ENCODE data around the gene CNN2. TPM values are rescaled to one million over a fixed set of nuclear protein-coding genes. Genes with fewer than 3 reads are reported as not detected.

CNN2 gene
- total and polyA plus RNA-seq, 2 of the 8 experiments (the other 6 are each of a cell fraction or from before 2014, with no cell fraction given): 189 to 551 TPM

GRCh38 chr19:1046117-1046626 lies 19.8 kb downstream of the CNN2 start:
- POLR2A ChIA-PET (ENCODE audit: partially characterized antibody): interaction anchor here (1.1 to 16.4 kb wide), 4 partner anchors 9 to 223 kb away, joined by 3 to 509 read pairs (median 6); partner anchors contain the start of genes CIRBP, CNN2 and RNU6-2
- FAIRE-seq (no peak), DNase-seq (ENCODE audit: low read depth in 1 of 2, low spot score in 2 of 2) (no peak)
- no peak overlapping the region for H3K56ac ChIP-seq (replicated peaks; ENCODE audit: insufficient read length, low read depth, low read length)
- peaks cover 0 to 2% (median 2%) of the 10 kb centered on the region in 4 experiments; a peak in 3 of 7 replicates for H3K4me1 ChIP-seq (replicated peaks in 1 of 4; ENCODE audit: control insufficient read depth in 3 of 4, insufficient read depth in 4 of 4, low read length in 3 of 4)
- no peak overlapping the region for H3K4me2 ChIP-seq (ENCODE audit: insufficient read depth in 1 of 2, low read depth in 2 of 2, low read length in 2 of 2)
- peaks cover 0 to 5% of the 10 kb centered on the region in 2 experiments; a peak in 1 of 4 replicates for H3K9me3 ChIP-seq (ENCODE audit: insufficient read depth in 2 of 2, low read depth in 1 of 2, low read length in 1 of 2)
- H2BK15ac ChIP-seq (ENCODE audit: low read length): no peak overlapping the region
- H3K23me2 ChIP-seq (ENCODE audit: low read depth, low read length): no peaks in the 10 kb centered on the region
- H3K9ac ChIP-seq (replicated peaks in 1 of 4; ENCODE audit: extremely low read depth in 1 of 4, low read depth in 3 of 4, low read length in 3 of 4): no peak overlapping the region
- peaks cover 0 to 14% (median 0%) of the 10 kb centered on the region in 4 experiments; a peak in 1 of 8 replicates for H3K36me3 ChIP-seq (ENCODE audit: control insufficient read depth in 2 of 4, insufficient read depth in 4 of 4, low read length in 3 of 4)
- no peak overlapping the region for H2AFZ ChIP-seq (ENCODE audit: low read length)
- no peak overlapping the region for H4K91ac ChIP-seq (replicated peaks; ENCODE audit: insufficient read length, low read length)
- no peaks in the 10 kb centered on the region for H3K79me1 ChIP-seq (ENCODE audit: low read depth, low read length)
- no peak for TF ChIP-seq ASH2L (IDR thresholded peaks at IDR 0.05; ENCODE audit: low read length)
- WGBS, 2 experiments (ENCODE audit: extremely low coverage in 1 of 2, insufficient coverage in 1 of 2, insufficient read length in 1 of 2, insufficient replicate concordance in 2 of 2, low coverage in 1 of 2, low lambda C conversion rate in 2 of 2, missing lambda C conversion rate in 1 of 2): 94% methylated on average over 31 of the region's 33 CpGs; no CpG with 5 or more reads in 1 of the 2 experiments
- H4K8ac ChIP-seq (ENCODE audit: extremely low read depth, insufficient read depth, low read length): no peak overlapping the region; the same call in 1 of the 2 replicates
- no peak overlapping the region for H2BK5ac ChIP-seq (ENCODE audit: low read depth, low read length)
- peaks cover 0 to 2% of the 10 kb centered on the region in 2 experiments for H4K20me1 ChIP-seq (replicated peaks in 1 of 2; ENCODE audit: control insufficient read depth in 1 of 2, insufficient read depth in 2 of 2, low read length in 2 of 2)
- H3K4ac ChIP-seq (replicated peaks; ENCODE audit: insufficient read length, low read depth, low read length): no peak overlapping the region
- no peaks in the 10 kb centered on the region for H3K79me2 ChIP-seq (ENCODE audit: control insufficient read depth in 1 of 2, insufficient read depth in 2 of 2, low read length in 2 of 2)
- H3K18ac ChIP-seq (ENCODE audit: extremely low read depth, low read length): no peak overlapping the region
- no peak overlapping the region for H4K5ac ChIP-seq (ENCODE audit: insufficient read length, low read depth, low read length)
- H2AK5ac ChIP-seq (ENCODE audit: low read depth, low read length): no peak overlapping the region
- no peak overlapping the region for H3K27ac ChIP-seq (ENCODE audit: low read depth, low read length)
- no peak overlapping the region for H3K4me3 ChIP-seq (ENCODE audit: extremely low read depth in 1 of 4, insufficient read depth in 2 of 4, low read depth in 3 of 4, low read length in 4 of 4)
- H2BK12ac ChIP-seq (ENCODE audit: low read depth, low read length): no peak overlapping the region
- H3K23ac ChIP-seq (ENCODE audit: insufficient read length): no peak overlapping the region
- CTCF ChIA-PET (ENCODE audit: partially characterized antibody): interaction anchor here (1.2 to 1.4 kb wide), 2 partner anchors 19 to 39 kb away, joined by 3 to 4 read pairs; no protein-coding TSS in a partner anchor
- no peak overlapping the region for H2BK20ac ChIP-seq (ENCODE audit: low read length)
- no peak overlapping the region for H3K14ac ChIP-seq (ENCODE audit: insufficient read length)
- no peak overlapping the region for H2BK120ac ChIP-seq (replicated peaks; ENCODE audit: low read depth, low read length)
- no peaks in the 10 kb centered on the region for H3K27me3 ChIP-seq (replicated peaks in 1 of 4; ENCODE audit: control insufficient read depth in 3 of 4, extremely low read depth in 1 of 4, insufficient read depth in 3 of 4, low read length in 3 of 4)

Measured in H1 (cell line).